GM12864 (cell line): ENCODE data around the gene NAALADL2.
"Not testable (repeated sequence)": the region's sequence is repeated elsewhere in the genome, so short reads cannot be mapped to it uniquely, and the experiment has no call there.

Experiments
- DNase-seq: peaks from one replicate; pipeline ENCODE4 v3.0.0-alpha.2; 2011; ENCODE audit warnings: low read depth
- H3K4me3 ChIP-seq: 2 replicates; pipeline ENCODE4 v1.5.1; 2011; ENCODE audit warnings: mild to moderate bottlenecking, low read depth, low read length, control low read depth
- TF ChIP-seq, protein P1 (sequence below): IDR thresholded peaks from 2 replicates; pipeline ENCODE4 v1.5.1; 2011; ENCODE audit warnings: low read depth, mild to moderate bottlenecking, moderate library complexity, low read length, control low read depth, inconsistent platforms; ENCODE audit errors: missing control alignments

NAALADL2 gene

DNA sequence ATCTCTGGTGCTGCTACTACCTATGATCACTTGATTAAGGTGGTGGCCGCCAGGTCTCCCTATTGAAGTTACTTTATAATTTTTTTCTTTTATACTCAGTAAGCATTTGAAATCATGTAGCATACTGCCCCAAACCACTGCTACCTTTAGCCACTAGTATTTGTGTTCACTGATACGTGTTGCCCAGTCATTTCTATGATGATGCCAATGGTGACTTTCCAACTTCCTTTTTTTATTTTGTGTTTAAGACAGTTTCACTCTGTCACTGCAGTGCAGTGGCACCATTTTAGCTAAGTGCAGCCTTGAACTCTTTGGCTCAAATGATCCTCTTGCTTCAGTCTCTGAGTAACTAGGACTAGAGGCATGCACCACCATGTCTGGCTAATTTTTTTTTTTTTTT, 598.2 kb downstream of the NAALADL2 start:
- no peak for DNase-seq
- no peak overlapping the region for H3K4me3 ChIP-seq
- TF ChIP-seq, protein P1, sequence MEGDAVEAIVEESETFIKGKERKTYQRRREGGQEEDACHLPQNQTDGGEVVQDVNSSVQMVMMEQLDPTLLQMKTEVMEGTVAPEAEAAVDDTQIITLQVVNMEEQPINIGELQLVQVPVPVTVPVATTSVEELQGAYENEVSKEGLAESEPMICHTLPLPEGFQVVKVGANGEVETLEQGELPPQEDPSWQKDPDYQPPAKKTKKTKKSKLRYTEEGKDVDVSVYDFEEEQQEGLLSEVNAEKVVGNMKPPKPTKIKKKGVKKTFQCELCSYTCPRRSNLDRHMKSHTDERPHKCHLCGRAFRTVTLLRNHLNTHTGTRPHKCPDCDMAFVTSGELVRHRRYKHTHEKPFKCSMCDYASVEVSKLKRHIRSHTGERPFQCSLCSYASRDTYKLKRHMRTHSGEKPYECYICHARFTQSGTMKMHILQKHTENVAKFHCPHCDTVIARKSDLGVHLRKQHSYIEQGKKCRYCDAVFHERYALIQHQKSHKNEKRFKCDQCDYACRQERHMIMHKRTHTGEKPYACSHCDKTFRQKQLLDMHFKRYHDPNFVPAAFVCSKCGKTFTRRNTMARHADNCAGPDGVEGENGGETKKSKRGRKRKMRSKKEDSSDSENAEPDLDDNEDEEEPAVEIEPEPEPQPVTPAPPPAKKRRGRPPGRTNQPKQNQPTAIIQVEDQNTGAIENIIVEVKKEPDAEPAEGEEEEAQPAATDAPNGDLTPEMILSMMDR: no peak

DNA sequence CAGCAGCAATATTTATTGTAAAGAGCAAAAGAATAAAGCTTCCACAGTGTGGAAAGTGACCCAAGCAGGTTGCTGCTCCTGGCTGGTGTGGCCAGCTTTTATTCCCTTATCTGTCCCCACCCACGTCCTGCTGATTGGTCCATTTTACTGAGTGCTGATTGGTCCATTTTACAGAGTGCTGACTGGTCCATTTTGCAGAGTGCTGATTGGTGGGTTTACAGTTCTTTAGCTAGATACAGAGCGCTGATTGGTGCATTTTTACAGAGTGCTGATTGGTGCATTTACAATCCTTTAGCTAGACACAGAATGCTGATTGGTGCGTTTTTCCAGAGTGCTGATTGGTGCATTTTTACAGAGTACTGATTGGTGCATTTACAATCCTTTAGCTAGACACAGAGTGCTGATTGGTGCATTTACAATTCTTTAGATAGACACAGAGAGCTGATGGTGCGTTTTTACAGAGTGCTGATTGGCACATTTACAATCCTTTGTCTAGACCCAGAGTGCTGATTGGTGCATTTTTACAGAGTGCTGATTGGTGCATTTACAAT, 601.8 kb downstream of the NAALADL2 start:
- DNase-seq: not testable (repeated sequence)

DNA sequence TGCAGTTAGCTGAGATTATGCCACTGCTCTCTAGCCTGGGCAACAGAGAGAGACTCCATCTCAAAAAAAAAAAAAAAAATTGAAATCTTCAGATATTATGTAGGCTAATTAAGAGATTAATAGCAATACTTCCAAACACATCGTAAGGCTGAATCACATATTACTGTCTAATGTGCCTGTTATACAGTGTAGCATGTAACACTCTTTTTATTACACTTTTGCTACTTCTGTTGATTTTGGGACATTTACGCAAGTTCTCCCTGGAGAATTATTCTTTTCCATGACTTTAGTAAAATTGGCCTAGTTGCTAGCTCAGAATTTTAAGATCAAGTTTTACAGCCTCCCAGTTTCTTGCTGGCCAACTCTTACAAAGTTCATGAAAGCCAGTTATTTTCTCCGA, 605.2 kb downstream of the NAALADL2 start:
- TF ChIP-seq, protein P1: no peak
- H3K4me3 ChIP-seq: no peak overlapping the region
- DNase-seq: no peak

More for the DNA sequence above, 601.8 kb downstream of the NAALADL2 start:
- not testable (repeated sequence) for H3K4me3 ChIP-seq

DNA sequence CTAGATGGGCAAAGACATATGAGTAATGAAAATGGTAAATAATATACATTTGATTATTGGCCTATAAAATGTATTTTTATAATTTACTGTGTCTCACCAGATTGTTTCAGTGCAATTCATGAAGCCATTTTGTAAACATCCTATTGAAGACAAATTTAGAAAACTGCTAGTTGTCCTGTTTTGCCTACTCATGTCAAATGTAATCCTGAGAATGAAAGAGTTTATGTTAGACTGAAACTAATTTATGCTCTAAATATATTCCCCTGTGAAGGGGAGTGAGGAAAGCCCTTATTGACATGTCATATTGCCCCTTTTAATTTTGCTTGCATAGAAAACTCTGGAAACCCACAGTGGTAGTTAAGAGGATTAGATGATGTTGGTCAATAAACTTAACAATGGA, 610.0 kb downstream of the NAALADL2 start:
- DNase-seq: no peak
- H3K4me3 ChIP-seq: no peak overlapping the region
- TF ChIP-seq, protein P1: no peak

DNA sequence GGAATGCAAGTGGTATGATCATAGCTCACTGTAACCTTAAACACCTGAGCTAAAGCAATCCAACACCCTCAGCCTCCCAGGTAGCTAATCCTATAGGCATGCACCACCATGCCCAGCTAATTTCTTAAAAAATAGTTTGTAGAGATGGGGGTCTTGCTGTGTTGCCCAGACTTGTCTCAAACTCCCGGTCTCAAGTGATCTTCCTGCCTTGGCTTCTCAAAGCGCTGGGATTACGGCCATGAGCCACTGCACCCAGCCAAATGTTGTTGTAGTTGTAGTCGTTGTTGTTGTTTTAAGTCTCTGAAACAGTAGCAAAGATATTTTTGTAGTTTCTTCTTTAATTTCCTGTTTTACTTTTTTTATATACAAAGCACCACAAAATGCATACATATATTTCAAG, 616.6 kb downstream of the NAALADL2 start:
- TF ChIP-seq, protein P1: no peak
- H3K4me3 ChIP-seq: no peak overlapping the region
- no peak for DNase-seq

DNA sequence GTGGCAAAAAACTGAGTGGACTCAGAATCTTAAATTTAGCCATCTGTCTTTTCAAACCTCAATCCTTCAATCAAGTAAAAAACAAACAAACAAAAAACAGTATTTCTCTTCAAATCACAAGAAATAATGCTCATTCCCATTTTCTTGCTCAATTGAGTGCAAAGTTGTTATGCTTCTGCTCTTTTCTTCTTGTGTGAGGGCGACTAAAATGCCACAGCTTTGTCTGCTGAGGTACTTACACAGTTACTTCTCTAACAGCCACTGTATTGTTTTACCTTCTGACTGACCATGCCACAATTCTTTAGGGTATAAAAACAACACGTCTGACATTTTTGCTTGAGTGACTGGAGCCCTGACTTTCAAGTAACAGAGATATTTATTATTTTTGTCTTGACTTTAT, 617.4 kb downstream of the NAALADL2 start:
- TF ChIP-seq, protein P1: no peak
- H3K4me3 ChIP-seq: no peak overlapping the region
- DNase-seq: no peak

DNA sequence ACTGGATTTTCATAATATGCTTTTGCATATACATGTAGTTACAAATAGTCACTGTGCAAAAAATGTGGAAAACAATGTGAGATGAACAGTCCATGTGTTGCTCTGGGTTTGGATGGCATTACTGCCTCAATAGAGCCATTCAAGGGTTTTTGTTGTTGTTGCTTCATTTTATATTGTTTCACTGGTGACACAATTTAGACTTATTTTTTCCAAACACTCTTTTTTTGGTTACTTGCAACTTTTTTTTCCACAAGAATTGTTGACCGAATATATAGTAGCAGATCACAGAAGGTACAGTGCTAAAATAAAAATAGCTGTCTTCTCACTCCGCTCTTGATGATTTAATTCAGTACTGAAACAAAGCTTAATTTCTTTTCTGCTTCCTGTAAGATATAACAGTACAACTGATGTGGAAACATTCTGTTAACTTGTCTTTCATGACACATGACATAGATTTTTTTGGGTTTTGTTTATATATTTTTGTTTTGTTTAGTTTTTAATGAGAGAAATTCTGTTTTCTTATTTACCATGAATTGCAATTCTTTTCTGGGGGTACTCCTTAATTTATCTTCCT, 618.6 kb downstream of the NAALADL2 start:
- H3K4me3 ChIP-seq: no peak overlapping the region
- TF ChIP-seq, protein P1: no peak
- DNase-seq: no peak
